Endodermal cell (in vitro differentiated cells): Measurements from ENCODE around the gene SPTLC1. TPM values are rescaled to one million over a fixed set of nuclear protein-coding genes. Genes with fewer than 3 reads are reported as not detected.

Source experiments
- DNase-seq: peaks from one replicate; pipeline ENCODE4 v3.0.0-alpha.2; 2017
- H3K27ac ChIP-seq: 2 replicates; pipeline ENCODE4 v1.5.1; 2013; ENCODE audit warnings: mild to moderate bottlenecking, low read depth, low read length, moderate library complexity
- H3K27me3 ChIP-seq: 2 replicates; pipeline ENCODE4 v1.6.1; 2013; ENCODE audit warnings: mild to moderate bottlenecking, low read length, moderate library complexity; ENCODE audit not compliant: insufficient read depth, control insufficient read depth, poor library complexity, severe bottlenecking
- H3K36me3 ChIP-seq: 2 replicates; pipeline ENCODE4 v1.7.0; 2013; ENCODE audit warnings: mild to moderate bottlenecking, low read length, moderate library complexity; ENCODE audit not compliant: control insufficient read depth, insufficient read depth
- H3K4me1 ChIP-seq: one replicate; pipeline ENCODE4 v1.7.0; 2013; ENCODE audit warnings: low read length; ENCODE audit not compliant: control insufficient read depth, insufficient read depth
- H3K4me3 ChIP-seq: 2 replicates; pipeline ENCODE4 v1.5.1; 2013; ENCODE audit warnings: mild to moderate bottlenecking, low read length, moderate library complexity
- H3K9ac ChIP-seq: 2 replicates; pipeline ENCODE4 v1.6.1; 2013; ENCODE audit warnings: mild to moderate bottlenecking, low read length, moderate library complexity; ENCODE audit not compliant: poor library complexity, severe bottlenecking; ENCODE audit errors: extremely low read depth
- H3K9me3 ChIP-seq: 2 replicates; pipeline ENCODE4 v1.6.1; 2013; ENCODE audit warnings: mild to moderate bottlenecking, low read length, moderate library complexity; ENCODE audit not compliant: control insufficient read depth
- H3K27ac Mint-ChIP-seq: 2 replicates; pipeline ENCODE4 v1.8.0; 2020; ENCODE audit warnings: mixed read lengths
- H3K27me3 Mint-ChIP-seq: 2 replicates; pipeline ENCODE4 v1.8.0; 2021; ENCODE audit warnings: mild to moderate bottlenecking, mixed read lengths; ENCODE audit not compliant: insufficient read depth
- H3K36me3 Mint-ChIP-seq: 2 replicates; pipeline ENCODE4 v1.8.0; 2020; ENCODE audit warnings: low read depth, mixed read lengths
- H3K4me1 Mint-ChIP-seq: 2 replicates; pipeline ENCODE4 v1.8.0; 2020; ENCODE audit warnings: mixed read lengths
- H3K4me3 Mint-ChIP-seq: 2 replicates; pipeline ENCODE4 v1.8.0; 2020; ENCODE audit warnings: mild to moderate bottlenecking, moderate library complexity, mixed read lengths
- H3K9me3 Mint-ChIP-seq: 2 replicates; pipeline ENCODE4 v1.8.0; 2020; ENCODE audit warnings: mild to moderate bottlenecking, mixed read lengths
- WGBS, 2 experiments: methylation state at CpG; one replicate each; pipeline versions ENCODE4 v1.1.5 to v1.1.7; 2013; ENCODE audit warnings: missing lambda C conversion rate in 2 of 2, mixed read lengths in 1 of 2; ENCODE audit not compliant: insufficient coverage in 1 of 2, insufficient read length in 1 of 2; 5-methylcytosine and 5-hydroxymethylcytosine counted together
- total RNA-seq, 2 donors: library from RNA; stranded (reverse); fragmentation: NEBNext Ultra II Directional in 1 of 2; extraction: Animal tissue kit (Norgen Biotek cat#: 25700) in 1 of 2; gene quantifications; 2 replicates in 1 of 2; 3 replicates in 1 of 2; pipeline ENCODE4 v1.2.1, GENCODE V29; 2021
- TF ChIP-seq, protein P1 (sequence below): fragments of 200-600 bp; sonication (generic); conservative IDR thresholded peaks from 2 replicates; pipeline ENCODE4 v1.5.0; 2021; ENCODE audit warnings: antibody characterized with exemption, mild to moderate bottlenecking

Gene SPTLC1
- total RNA-seq, 2 donors from 2014 or later = 68.3 to 75.6 TPM

DNA sequence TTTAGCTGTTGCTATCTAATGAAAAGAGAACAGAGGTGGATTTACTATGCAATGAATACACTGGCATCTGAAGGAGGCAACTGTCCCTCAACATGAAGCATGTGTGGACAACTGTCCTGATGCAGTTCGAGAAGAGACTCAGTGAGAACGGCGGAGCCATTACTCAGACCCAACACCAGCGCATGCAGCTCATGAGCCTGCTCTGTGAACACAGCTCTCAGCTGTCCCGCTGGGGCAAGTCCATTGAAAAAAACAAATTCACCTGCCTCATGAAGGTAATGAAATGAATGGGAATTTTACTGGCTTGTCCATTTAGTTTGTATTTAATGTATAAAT is 78.8 kb downstream of the SPTLC1 start:
- H3K9ac ChIP-seq = no peak overlapping the region
- no peaks in the 10 kb centered on the region for H3K4me1 Mint-ChIP-seq
- H3K9me3 Mint-ChIP-seq = no peaks in the 10 kb centered on the region
- peaks cover 77% of the 10 kb centered on the region for H3K36me3 ChIP-seq
- no peak overlapping the region for H3K4me3 ChIP-seq
- no peak overlapping the region for H3K4me3 Mint-ChIP-seq
- H3K27me3 ChIP-seq = no peaks in the 10 kb centered on the region
- peaks cover 6% of the 10 kb centered on the region for H3K9me3 ChIP-seq
- H3K27ac Mint-ChIP-seq = no peak overlapping the region
- TF ChIP-seq, protein P1, sequence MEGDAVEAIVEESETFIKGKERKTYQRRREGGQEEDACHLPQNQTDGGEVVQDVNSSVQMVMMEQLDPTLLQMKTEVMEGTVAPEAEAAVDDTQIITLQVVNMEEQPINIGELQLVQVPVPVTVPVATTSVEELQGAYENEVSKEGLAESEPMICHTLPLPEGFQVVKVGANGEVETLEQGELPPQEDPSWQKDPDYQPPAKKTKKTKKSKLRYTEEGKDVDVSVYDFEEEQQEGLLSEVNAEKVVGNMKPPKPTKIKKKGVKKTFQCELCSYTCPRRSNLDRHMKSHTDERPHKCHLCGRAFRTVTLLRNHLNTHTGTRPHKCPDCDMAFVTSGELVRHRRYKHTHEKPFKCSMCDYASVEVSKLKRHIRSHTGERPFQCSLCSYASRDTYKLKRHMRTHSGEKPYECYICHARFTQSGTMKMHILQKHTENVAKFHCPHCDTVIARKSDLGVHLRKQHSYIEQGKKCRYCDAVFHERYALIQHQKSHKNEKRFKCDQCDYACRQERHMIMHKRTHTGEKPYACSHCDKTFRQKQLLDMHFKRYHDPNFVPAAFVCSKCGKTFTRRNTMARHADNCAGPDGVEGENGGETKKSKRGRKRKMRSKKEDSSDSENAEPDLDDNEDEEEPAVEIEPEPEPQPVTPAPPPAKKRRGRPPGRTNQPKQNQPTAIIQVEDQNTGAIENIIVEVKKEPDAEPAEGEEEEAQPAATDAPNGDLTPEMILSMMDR = no peak
- peaks cover 68% of the 10 kb centered on the region for H3K36me3 Mint-ChIP-seq
- 95% methylated on average over 2 to 5 of the region's 5 CpGs for WGBS, 2 experiments
- no peaks in the 10 kb centered on the region for H3K27me3 Mint-ChIP-seq
- no peak overlapping the region for H3K27ac ChIP-seq
- H3K4me1 ChIP-seq = no peaks in the 10 kb centered on the region
- DNase-seq = no peak

- no peak overlapping the region for H3K4me3 Mint-ChIP-seq
- Histone ChIP-seq H3K27me3 (no peaks in the 10 kb centered on the region), H3K9ac (no peak overlapping the region), H3K27ac (no peak overlapping the region), H3K4me1 (no peaks in the 10 kb centered on the region), H3K9me3 (peaks cover 4% of the 10 kb centered on the region), H3K36me3 (peaks cover 80% of the 10 kb centered on the region), H3K4me3 (no peak overlapping the region)
- no peaks in the 10 kb centered on the region for H3K27me3 Mint-ChIP-seq
- peaks cover 66% of the 10 kb centered on the region for H3K36me3 Mint-ChIP-seq
- no peak for DNase-seq
- H3K4me1 Mint-ChIP-seq = no peaks in the 10 kb centered on the region
- 93 to 98% methylated on average over 10 to 11 of the region's 12 CpGs for WGBS, 2 experiments
- H3K27ac Mint-ChIP-seq = no peak overlapping the region
- H3K9me3 Mint-ChIP-seq = no peaks in the 10 kb centered on the region
- TF ChIP-seq, protein P1 = no peak
Observed at GRCh38 chr9:92035687-92036410, 79.4 kb downstream of the SPTLC1 start.

- no peaks in the 10 kb centered on the region for H3K4me1 ChIP-seq
- H3K4me3 ChIP-seq = no peak overlapping the region
- Mint-ChIP-seq H3K36me3 (peaks cover 66% of the 10 kb centered on the region), H3K4me1 (no peaks in the 10 kb centered on the region), H3K27me3 (no peaks in the 10 kb centered on the region), H3K27ac (no peak overlapping the region), H3K4me3 (no peak overlapping the region), H3K9me3 (no peaks in the 10 kb centered on the region)
- no peak overlapping the region for H3K9ac ChIP-seq
- H3K9me3 ChIP-seq = peaks cover 4% of the 10 kb centered on the region
- DNase-seq = no peak
- TF ChIP-seq, protein P1 = no peak
- H3K27ac ChIP-seq = no peak overlapping the region
- WGBS, 2 experiments = 92 to 100% methylated on average over 3 to 4 of the region's 4 CpGs
- H3K27me3 ChIP-seq = no peaks in the 10 kb centered on the region
- H3K36me3 ChIP-seq = peaks cover 84% of the 10 kb centered on the region
Observed at GRCh38 chr9:92035146-92035545, 80.1 kb downstream of the SPTLC1 start.
